HG03095 (cell line): ENCODE measurements around the gene TMEM222.
A peak's percentile ranks its signal among the peaks of the same experiment; 100 is the strongest.
"Not testable (repeated sequence)": the region's sequence is repeated elsewhere in the genome, so short reads cannot be mapped to it uniquely, and the experiment has no call there.

Experiments
- ATAC-seq: cut with Tn5 transposase; IDR thresholded peaks from one replicate; pipeline ENCODE4 v1.9.1; 2021; ENCODE audit warnings: moderate library complexity; ENCODE audit not compliant: unreplicated experiment

TMEM222 gene, protein sequence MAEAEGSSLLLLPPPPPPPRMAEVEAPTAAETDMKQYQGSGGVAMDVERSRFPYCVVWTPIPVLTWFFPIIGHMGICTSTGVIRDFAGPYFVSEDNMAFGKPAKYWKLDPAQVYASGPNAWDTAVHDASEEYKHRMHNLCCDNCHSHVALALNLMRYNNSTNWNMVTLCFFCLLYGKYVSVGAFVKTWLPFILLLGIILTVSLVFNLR

GRCh38 chr1:27321813-27322568 lies at the start of gene TMEM222:
Gene TMEM222, plus strand, starts transcription at chr1:27322163. Its CDS starts 35 bp downstream, at chr1:27322198.
- ATAC-seq = peak; percentile 88

- ATAC-seq = no peak
Observed at GRCh38 chr1:27274204-27274603, 47.8 kb upstream of the TMEM222 start.

- ATAC-seq = no peak
Observed at GRCh38 chr1:27275696-27276095, 46.3 kb upstream of the TMEM222 start.

DNA sequence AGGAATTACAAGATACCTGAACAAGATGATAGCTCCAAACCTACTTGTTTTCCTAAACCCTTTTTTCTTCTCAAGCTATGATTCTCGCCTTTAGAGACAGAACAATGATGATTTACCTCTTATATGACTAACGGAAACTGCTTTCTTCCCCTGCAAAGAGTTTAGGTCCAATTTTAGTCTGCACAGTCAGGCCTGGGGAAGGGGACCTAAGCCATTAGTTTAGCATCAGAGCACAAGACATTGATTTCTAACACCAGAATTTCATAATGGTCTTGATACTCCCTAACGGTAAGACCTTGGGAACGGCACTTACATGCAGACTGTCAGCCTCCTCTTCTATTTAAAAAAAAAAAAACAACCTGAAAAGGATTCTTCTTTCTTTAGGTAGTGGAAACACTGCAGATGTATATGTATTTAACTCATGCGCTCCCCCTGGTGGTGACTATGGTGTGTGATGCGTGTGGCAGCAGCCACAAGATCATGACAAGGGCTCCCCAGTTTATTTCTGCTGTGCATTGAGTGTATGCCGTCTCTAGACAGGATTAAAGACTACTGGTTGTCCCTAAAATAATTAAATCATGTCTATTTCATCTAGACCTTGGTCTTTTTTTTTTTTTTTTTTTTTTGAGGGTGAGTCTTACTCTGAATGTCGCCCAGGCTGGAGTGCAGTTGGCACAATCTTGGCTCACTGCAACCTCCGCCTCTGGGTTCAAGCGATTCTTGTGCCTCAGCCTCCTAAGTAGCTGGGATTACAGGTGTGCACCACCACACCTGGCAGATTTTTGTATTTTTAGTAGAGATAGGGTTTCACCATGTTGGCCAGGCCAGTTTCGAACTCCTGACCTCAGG lies 37.3 kb upstream of the TMEM222 start:
- no peak for ATAC-seq

GRCh38 chr1:27285274-27285660 lies 36.7 kb upstream of the TMEM222 start:
- ATAC-seq = no peak

GRCh38 chr1:27285821-27286220 lies 36.1 kb upstream of the TMEM222 start:
- not testable (repeated sequence) for ATAC-seq

- not testable (repeated sequence) for ATAC-seq
Observed at GRCh38 chr1:27289125-27289524, 32.8 kb upstream of the TMEM222 start.

- ATAC-seq = no peak
Observed at GRCh38 chr1:27290581-27290980, 31.4 kb upstream of the TMEM222 start.

- ATAC-seq = no peak
Observed at GRCh38 chr1:27292106-27292505, 29.9 kb upstream of the TMEM222 start.

- ATAC-seq = no peak
Observed at GRCh38 chr1:27293915-27294314, 28.0 kb upstream of the TMEM222 start.

DNA sequence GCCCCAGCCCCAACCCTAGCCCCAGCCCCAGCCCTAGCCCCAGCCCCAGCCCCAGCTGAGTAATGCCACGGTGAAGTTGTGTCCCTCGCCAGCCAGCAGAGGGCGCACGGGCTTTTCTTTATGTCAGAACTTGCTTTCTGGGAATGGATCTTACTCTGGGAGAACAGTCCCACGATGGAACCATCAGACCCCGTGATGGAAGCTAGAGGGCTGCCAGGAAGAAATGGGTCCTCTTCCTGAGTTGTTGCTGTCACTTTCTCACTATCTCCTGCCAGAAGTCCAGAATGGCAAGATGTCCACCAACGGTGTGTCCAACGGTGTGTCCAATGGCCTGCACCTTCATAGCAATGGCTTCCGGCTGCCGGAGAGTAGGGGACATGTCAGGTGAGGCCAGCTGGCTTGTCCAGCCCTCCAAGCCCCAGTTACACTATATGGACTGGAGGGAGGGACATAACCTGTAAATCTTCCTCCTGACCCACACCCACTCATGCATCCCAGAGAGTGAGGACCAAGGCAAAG lies 25.1 kb upstream of the TMEM222 start:
- ATAC-seq = no peak

DNA sequence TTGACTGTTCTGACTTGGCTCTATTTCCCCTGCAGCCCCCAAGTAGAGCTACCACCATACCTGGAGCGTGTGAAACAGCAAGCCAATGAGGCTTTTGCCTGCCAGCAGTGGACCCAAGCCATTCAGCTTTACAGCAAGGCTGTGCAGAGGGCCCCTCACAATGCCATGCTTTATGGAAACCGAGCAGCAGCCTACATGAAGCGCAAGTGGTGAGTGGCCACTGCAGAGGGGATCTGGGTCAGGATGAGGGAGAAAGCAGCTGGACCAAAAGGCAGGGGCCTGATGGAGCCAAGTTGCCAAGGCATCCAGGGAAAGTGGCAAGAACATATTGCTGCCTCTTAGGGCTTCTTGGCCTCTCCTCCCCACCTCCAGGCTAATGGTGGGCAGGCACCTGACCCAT lies 24.1 kb upstream of the TMEM222 start:
- ATAC-seq = no peak

GRCh38 chr1:27298632-27299384 lies 23.2 kb upstream of the TMEM222 start:
- ATAC-seq = no peak

- ATAC-seq = no peak
Observed at GRCh38 chr1:27299385-27300271, 22.3 kb upstream of the TMEM222 start.

- ATAC-seq = no peak
Observed at GRCh38 chr1:27300341-27301051, 21.5 kb upstream of the TMEM222 start.

DNA sequence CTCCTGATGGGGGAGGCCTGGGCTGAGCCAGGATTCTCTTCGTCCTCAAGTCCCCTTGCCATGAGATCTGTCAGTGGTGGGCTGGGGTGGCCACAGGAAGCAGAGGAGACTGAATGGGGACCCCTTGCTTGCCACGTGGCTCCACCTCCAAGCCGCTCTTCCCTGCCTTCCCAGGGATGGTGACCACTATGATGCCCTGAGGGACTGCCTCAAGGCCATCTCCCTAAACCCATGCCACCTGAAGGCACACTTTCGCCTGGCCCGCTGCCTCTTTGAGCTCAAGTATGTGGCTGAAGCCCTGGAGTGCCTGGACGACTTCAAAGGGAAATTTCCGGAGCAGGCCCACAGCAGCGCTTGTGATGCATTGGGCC lies 20.9 kb upstream of the TMEM222 start:
- no peak for ATAC-seq

GRCh38 chr1:27301582-27302199 lies 20.3 kb upstream of the TMEM222 start:
- no peak for ATAC-seq

DNA sequence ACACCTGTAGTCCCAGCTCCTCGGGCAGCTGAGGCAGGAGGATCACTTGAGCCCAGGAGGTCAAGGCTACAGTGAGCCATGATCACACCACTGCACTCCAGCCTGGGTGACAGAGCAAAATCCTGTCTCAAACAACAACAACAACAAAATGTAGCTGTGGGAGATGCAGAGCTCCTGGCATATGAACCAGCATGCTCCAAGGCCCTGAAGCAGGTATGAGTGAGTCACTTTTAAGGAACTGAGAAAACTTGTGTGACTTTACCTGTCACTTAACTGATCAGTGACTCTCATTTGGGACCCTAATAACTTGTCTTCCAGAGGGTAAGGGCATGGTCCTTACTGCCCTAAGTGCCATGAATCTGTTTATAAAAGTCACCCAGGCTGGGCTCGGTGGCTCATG lies 19.4 kb upstream of the TMEM222 start:
- ATAC-seq = no peak

- no peak for ATAC-seq
Observed at GRCh38 chr1:27303509-27303908, 18.5 kb upstream of the TMEM222 start.
